Measurements from ENCODE around the gene RGS3.

Gene RGS3

DNA sequence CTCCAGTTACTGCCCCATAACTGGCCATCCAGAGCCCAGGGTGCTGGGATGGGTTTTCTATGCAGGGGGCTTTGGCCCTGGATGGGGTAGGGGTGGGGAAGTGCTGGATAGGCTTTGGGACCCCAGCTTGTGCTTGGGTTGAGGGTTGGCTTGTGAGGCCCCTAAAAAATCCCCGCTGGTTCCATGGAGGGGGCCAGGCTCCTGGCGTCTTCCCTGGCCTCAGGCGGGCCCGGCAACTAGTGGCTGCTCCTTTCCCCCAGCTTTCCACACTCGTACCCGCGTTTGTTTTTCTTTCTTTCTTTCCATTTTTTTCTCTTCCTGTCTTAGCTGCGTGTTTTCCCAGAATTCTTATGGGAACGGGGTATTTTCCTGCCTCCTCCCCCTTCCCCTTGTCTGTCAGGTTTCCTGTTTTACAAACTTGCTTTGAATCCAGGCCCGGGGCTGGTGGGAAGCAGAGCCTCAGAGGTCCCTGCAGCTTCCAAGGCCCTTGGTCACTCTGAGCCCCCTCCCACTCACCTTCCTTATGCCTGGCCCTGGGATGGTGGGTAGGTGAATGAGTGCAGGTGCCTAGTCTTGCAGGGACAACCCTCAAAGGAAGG lies 40.2 kb downstream of the RGS3 start:
- H3K9me3 ChIP-seq (ENCODE audit: control insufficient read depth in 1 of 2, low read length in 2 of 2): no peaks in the 10 kb centered on the region
- no peaks in the 10 kb centered on the region for H3K27me3 ChIP-seq (ENCODE audit: low read depth, low read length)
- H3K4me1 ChIP-seq (ENCODE audit: control insufficient read depth in 1 of 2, insufficient read depth in 2 of 2, low read length in 2 of 2): peaks cover 0 to 12% of the 10 kb centered on the region in 2 donors
- peaks cover 3 to 5% of the 10 kb centered on the region in 2 donors for H3K36me3 ChIP-seq (ENCODE audit: control insufficient read depth in 1 of 2, insufficient read depth in 2 of 2, low read length in 2 of 2)
- no peak overlapping the region for H3K4me3 ChIP-seq (ENCODE audit: low read depth in 1 of 2, low read length in 2 of 2)
- no peak overlapping the region for H3K27ac ChIP-seq (ENCODE audit: low read length)

DNA sequence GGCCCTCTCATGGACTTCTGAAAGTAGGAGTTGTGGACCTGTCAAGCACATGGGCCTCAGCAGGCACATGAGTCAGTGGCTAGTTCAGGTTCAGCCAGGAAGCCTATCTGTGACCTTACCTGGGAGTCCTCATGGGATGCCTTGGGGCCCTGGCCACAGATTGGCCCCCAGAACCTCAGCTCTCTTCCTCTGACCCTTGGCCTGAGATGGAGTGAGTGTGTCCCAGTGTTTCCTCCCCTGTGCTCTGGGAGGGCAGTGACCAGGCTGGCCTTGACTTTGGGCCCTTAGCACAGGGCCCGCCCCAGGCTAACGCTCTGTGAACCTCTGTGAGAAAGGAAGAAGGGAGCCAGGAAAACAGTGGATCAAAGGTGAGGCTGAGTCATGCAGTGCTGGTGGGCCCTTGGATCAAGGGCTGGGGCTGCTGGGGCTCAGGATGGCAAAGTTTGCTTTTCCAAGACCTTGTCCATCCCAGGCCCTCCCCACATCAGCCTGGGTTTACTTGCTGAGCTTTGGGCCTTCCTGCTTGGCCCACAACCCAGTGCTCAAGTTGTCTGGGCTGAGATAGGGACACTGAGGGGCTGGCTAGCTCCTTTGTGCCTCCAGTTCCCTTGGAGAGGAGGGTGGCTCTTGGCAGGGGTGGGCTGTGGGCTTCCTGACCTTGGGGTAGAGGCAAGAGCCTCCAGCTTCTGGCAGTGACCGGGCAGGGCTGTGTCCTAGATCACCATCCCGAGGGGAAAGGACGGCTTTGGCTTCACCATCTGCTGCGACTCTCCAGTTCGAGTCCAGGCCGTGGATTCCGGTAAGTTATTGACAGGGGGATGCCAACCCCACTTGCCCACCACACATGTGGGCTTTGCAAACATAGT lies 41.4 kb downstream of the RGS3 start:
- Histone ChIP-seq H3K4me1 (ENCODE audit: control insufficient read depth in 1 of 2, insufficient read depth in 2 of 2, low read length in 2 of 2) (peaks cover 0 to 12% of the 10 kb centered on the region in 2 donors), H3K9me3 (ENCODE audit: control insufficient read depth in 1 of 2, low read length in 2 of 2) (no peaks in the 10 kb centered on the region), H3K27ac (ENCODE audit: low read length) (no peak overlapping the region), H3K27me3 (ENCODE audit: low read depth, low read length) (no peaks in the 10 kb centered on the region), H3K36me3 (ENCODE audit: control insufficient read depth in 1 of 2, insufficient read depth in 2 of 2, low read length in 2 of 2) (peaks cover 3 to 5% of the 10 kb centered on the region in 2 donors), H3K4me3 (ENCODE audit: low read depth in 1 of 2, low read length in 2 of 2) (peak overlapping the region in 1 of 2 donors; percentile 24)

DNA sequence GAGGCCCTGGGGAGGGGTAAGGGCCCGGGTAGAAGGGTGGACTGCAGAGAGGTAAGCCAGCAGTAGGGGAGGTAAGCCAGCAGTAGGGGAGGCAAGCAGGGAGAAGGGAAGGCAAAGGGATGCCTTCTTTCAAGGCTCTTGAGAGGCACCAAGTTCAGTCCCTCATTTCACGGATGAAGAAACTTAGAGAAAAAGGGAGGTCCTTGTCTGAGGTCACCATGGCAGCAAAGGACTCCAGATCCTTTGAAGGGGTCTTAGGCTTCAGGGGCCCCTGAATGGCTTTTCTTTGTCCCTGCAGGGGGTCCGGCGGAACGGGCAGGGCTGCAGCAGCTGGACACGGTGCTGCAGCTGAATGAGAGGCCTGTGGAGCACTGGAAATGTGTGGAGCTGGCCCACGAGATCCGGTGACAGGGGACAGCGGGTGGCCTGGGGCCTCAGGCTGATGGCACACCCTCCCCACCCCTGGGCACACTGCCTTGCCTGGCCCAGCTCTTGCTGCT lies 42.6 kb downstream of the RGS3 start:
- Histone ChIP-seq H3K4me3 (ENCODE audit: low read depth in 1 of 2, low read length in 2 of 2) (no peak overlapping the region), H3K36me3 (ENCODE audit: control insufficient read depth in 1 of 2, insufficient read depth in 2 of 2, low read length in 2 of 2) (peaks cover 3 to 5% of the 10 kb centered on the region in 2 donors), H3K27ac (ENCODE audit: low read length) (no peak overlapping the region), H3K4me1 (ENCODE audit: control insufficient read depth in 1 of 2, insufficient read depth in 2 of 2, low read length in 2 of 2) (peaks cover 3 to 12% of the 10 kb centered on the region in 2 donors), H3K27me3 (ENCODE audit: low read depth, low read length) (no peaks in the 10 kb centered on the region), H3K9me3 (ENCODE audit: control insufficient read depth in 1 of 2, low read length in 2 of 2) (no peaks in the 10 kb centered on the region)

DNA sequence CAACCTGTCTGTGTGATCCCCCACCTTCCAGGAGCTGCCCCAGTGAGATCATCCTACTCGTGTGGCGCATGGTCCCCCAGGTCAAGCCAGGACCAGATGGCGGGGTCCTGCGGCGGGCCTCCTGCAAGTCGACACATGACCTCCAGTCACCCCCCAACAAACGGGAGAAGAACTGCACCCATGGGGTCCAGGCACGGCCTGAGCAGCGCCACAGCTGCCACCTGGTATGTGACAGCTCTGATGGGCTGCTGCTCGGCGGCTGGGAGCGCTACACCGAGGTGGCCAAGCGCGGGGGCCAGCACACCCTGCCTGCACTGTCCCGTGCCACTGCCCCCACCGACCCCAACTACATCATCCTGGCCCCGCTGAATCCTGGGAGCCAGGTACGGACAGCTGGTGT lies 43.7 kb downstream of the RGS3 start:
- no peak overlapping the region for H3K4me3 ChIP-seq (ENCODE audit: low read depth in 1 of 2, low read length in 2 of 2)
- peaks cover 3 to 5% of the 10 kb centered on the region in 2 donors for H3K36me3 ChIP-seq (ENCODE audit: control insufficient read depth in 1 of 2, insufficient read depth in 2 of 2, low read length in 2 of 2)
- H3K9me3 ChIP-seq (ENCODE audit: control insufficient read depth in 1 of 2, low read length in 2 of 2): no peaks in the 10 kb centered on the region
- no peak overlapping the region for H3K27ac ChIP-seq (ENCODE audit: low read length)
- H3K4me1 ChIP-seq (ENCODE audit: control insufficient read depth in 1 of 2, insufficient read depth in 2 of 2, low read length in 2 of 2): peaks cover 3 to 12% of the 10 kb centered on the region in 2 donors
- H3K27me3 ChIP-seq (ENCODE audit: low read depth, low read length): no peaks in the 10 kb centered on the region

DNA sequence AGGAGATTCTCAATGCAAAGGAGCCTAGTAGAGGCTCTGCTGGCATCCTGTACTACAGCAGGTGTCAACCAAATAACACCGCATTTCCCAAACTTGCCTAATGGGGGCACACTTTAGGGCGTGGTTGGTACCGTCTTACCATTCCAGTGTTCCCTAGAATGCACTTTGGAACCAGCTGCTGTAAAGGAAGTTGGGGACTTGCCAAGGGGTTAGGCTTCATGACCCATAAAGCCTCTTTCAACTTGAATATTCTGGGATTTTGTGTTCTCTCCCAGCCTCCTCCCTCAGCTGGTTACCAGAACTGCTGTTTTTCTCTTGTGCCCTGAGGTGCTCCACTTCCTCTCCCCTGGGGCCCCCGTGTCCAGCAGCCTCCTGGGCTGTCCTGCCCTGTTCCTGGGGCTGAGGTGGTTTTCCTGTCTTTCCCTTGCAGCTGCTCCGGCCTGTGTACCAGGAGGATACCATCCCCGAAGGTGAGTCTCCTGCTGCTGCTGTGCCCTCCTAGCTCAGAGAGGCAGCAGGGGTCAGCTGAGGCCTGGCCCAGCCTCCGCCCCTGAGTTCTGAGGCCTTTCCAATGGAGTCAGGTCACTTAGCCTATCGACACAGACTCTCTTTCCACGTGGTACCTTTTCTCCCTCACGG lies 44.7 kb downstream of the RGS3 start:
- Histone ChIP-seq H3K27me3 (ENCODE audit: low read depth, low read length) (no peaks in the 10 kb centered on the region), H3K4me1 (ENCODE audit: control insufficient read depth in 1 of 2, insufficient read depth in 2 of 2, low read length in 2 of 2) (peaks cover 3 to 12% of the 10 kb centered on the region in 2 donors), H3K36me3 (ENCODE audit: control insufficient read depth in 1 of 2, insufficient read depth in 2 of 2, low read length in 2 of 2) (peaks cover 3 to 5% of the 10 kb centered on the region in 2 donors), H3K27ac (ENCODE audit: low read length) (peak overlapping the region; percentile 77), H3K4me3 (ENCODE audit: low read depth in 1 of 2, low read length in 2 of 2) (no peak overlapping the region), H3K9me3 (ENCODE audit: control insufficient read depth in 1 of 2, low read length in 2 of 2) (no peaks in the 10 kb centered on the region)

DNA sequence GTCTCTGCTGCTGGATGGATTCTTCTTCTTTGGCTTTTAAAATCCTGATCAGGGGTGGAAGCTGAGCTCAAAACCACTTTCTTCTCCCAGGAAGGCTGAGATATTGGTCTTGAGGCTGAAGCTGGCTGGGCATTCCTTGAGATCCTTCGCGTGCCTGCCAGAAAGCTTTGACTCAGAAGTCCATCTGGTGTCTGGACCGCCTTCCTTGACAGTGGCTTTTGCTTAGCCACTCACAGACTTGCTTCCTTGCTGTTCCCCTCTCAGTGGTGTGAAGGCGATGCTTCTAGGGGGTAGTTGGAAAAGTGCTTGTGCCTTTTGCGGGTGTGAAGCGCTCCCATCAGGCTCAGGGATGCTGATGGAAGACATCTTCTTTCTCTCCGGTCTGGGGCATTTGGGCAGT lies 45.9 kb downstream of the RGS3 start:
- Histone ChIP-seq H3K4me3 (ENCODE audit: low read depth in 1 of 2, low read length in 2 of 2) (no peak overlapping the region), H3K27ac (ENCODE audit: low read length) (no peak overlapping the region), H3K9me3 (ENCODE audit: control insufficient read depth in 1 of 2, low read length in 2 of 2) (no peaks in the 10 kb centered on the region), H3K27me3 (ENCODE audit: low read depth, low read length) (no peaks in the 10 kb centered on the region), H3K4me1 (ENCODE audit: control insufficient read depth in 1 of 2, insufficient read depth in 2 of 2, low read length in 2 of 2) (peaks cover 3 to 6% of the 10 kb centered on the region in 2 donors), H3K36me3 (ENCODE audit: control insufficient read depth in 1 of 2, insufficient read depth in 2 of 2, low read length in 2 of 2) (peaks cover 3 to 5% of the 10 kb centered on the region in 2 donors)

DNA sequence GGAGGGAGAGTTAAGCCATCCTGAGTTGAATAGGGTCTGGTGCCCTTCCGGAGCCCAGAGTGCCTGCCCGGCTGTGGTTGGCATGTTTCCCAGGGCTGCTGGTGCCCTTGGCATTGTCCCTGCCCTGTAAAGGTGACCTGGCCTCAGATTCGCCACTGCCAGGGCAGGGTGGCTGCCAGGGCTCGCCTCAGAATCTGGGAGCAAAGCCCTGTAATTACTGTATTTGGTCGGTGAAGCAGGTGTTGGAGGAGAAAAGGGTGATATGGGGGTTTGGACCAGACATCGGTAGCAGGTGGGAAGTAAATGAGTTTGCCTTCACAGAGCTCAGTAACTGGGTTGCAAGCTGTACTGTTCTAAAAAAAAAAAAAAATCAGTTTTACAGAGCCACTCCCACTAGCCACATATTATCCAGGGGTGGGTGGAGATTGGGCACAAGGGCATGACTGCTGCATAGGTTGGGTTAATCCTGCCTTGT lies 47.6 kb downstream of the RGS3 start:
- peaks cover 3 to 11% of the 10 kb centered on the region in 2 donors for H3K4me1 ChIP-seq (ENCODE audit: control insufficient read depth in 1 of 2, insufficient read depth in 2 of 2, low read length in 2 of 2)
- H3K9me3 ChIP-seq (ENCODE audit: control insufficient read depth in 1 of 2, low read length in 2 of 2): no peaks in the 10 kb centered on the region
- H3K27me3 ChIP-seq (ENCODE audit: low read depth, low read length): no peaks in the 10 kb centered on the region
- H3K4me3 ChIP-seq (ENCODE audit: low read depth in 1 of 2, low read length in 2 of 2): peak overlapping the region in 1 of 2 donors; percentile 9
- H3K36me3 ChIP-seq (ENCODE audit: control insufficient read depth in 1 of 2, insufficient read depth in 2 of 2, low read length in 2 of 2): peaks cover 5 to 7% of the 10 kb centered on the region in 2 donors
- peak overlapping the region; percentile 43 for H3K27ac ChIP-seq (ENCODE audit: low read length)

DNA sequence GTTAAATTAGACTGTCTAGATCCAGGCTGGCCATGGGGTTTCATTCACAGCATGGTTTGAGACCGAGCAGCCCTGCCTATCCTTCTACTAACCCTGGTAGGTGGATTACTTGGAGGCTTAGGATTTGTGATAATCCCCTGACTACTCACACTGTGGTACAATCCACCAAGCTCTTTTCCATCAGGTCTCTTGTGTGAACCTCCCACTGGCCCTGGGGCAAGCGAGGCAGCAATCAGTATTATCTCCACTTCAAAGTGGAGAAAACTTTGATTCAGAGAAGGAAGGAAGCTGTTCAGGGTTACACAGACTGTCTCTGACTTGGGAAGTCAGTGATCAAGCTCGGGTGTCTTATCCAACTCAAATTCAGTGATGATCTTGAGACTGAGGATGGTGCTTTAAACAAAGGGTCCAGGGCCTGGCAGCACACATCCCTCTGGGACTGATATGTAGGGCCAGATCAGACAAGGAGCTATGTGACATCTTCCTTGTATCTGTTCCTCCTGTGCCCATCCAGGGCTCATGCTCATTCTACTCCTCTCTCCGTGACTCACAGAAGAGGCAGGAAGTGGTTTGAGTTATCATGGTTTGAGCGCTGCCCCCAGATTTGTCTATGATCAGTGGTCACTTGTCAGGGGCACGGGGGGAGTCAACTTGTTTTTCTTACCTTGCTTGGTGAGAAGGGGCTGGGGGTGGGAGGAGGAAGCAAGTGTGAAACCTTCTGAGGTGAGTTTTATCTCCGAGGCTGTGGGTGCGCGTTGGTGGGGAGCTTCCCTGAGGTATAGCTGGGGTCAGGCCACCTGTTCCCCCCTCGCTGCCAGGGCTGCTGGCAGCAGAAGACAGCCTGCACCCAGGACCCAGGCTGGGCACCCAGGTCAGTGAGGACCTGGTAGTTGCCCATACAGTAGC lies 48.6 kb downstream of the RGS3 start:
- Histone ChIP-seq H3K27ac (ENCODE audit: low read length) (peak overlapping the region; percentile 19), H3K9me3 (ENCODE audit: control insufficient read depth in 1 of 2, low read length in 2 of 2) (no peaks in the 10 kb centered on the region), H3K36me3 (ENCODE audit: control insufficient read depth in 1 of 2, insufficient read depth in 2 of 2, low read length in 2 of 2) (peaks cover 5 to 7% of the 10 kb centered on the region in 2 donors), H3K4me3 (ENCODE audit: low read depth in 1 of 2, low read length in 2 of 2) (no peak overlapping the region), H3K27me3 (ENCODE audit: low read depth, low read length) (no peaks in the 10 kb centered on the region), H3K4me1 (ENCODE audit: control insufficient read depth in 1 of 2, insufficient read depth in 2 of 2, low read length in 2 of 2) (peaks cover 3 to 11% of the 10 kb centered on the region in 2 donors)

DNA sequence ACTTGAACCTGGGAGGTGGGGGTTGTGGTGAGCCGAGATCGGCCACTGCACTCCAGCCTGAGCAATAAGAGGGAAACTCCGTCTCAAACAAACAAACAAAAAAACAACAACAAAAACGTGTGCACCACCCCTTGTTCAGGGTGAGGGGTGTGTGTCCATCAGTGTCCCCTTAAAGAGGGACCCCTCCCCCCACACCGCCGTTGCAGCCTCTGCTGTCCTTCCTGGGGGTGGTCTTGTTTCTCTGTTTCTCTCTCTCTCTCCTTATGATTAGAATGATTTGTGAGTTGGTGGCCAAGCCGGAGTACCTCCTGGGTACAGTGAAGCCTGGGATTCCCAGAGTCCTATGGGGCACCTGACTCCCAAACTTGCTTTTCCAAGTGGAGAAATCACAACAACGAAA lies 49.6 kb downstream of the RGS3 start:
- Histone ChIP-seq H3K4me1 (ENCODE audit: control insufficient read depth in 1 of 2, insufficient read depth in 2 of 2, low read length in 2 of 2) (peaks cover 3 to 5% of the 10 kb centered on the region in 2 donors), H3K4me3 (ENCODE audit: low read depth in 1 of 2, low read length in 2 of 2) (no peak overlapping the region), H3K9me3 (ENCODE audit: control insufficient read depth in 1 of 2, low read length in 2 of 2) (no peaks in the 10 kb centered on the region), H3K27ac (ENCODE audit: low read length) (no peak overlapping the region), H3K36me3 (ENCODE audit: control insufficient read depth in 1 of 2, insufficient read depth in 2 of 2, low read length in 2 of 2) (peaks cover under 1 to 7% of the 10 kb centered on the region in 2 donors), H3K27me3 (ENCODE audit: low read depth, low read length) (no peaks in the 10 kb centered on the region)

DNA sequence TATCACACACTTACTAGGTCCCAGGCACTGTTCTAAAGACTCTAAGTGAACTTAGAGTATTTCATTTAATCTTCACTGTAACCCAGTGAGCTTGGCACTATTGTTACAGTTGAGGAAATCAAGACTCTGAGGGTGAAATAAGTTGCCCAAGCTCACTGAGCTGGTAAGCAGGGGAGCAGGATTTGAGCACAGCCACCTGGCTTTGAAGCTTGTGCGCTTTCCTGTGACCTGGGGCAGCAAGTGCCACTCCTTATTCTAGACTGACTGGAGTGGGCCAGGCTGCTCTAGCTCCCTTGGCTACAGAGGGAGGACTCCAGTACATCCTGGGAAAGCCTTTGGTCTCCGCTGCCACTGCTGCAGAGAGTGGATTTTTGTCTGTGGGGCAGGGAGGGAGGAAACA lies 50.0 kb downstream of the RGS3 start:
- Histone ChIP-seq H3K4me1 (ENCODE audit: control insufficient read depth in 1 of 2, insufficient read depth in 2 of 2, low read length in 2 of 2) (peaks cover 3 to 5% of the 10 kb centered on the region in 2 donors), H3K9me3 (ENCODE audit: control insufficient read depth in 1 of 2, low read length in 2 of 2) (no peaks in the 10 kb centered on the region), H3K27me3 (ENCODE audit: low read depth, low read length) (no peaks in the 10 kb centered on the region), H3K36me3 (ENCODE audit: control insufficient read depth in 1 of 2, insufficient read depth in 2 of 2, low read length in 2 of 2) (peaks cover 0 to 7% of the 10 kb centered on the region in 2 donors), H3K4me3 (ENCODE audit: low read depth in 1 of 2, low read length in 2 of 2) (no peak overlapping the region), H3K27ac (ENCODE audit: low read length) (no peak overlapping the region)
